GM10266 (cell line): ENCODE results near the gene ACYP2.

Experiments used
- DNase-seq: peaks from one replicate; pipeline ENCODE4 v3.0.0; 2012; ENCODE audit errors: extremely low spot score
- TF ChIP-seq, protein P1 (sequence below): IDR thresholded peaks from 2 replicates; pipeline ENCODE4 v1.5.1; 2012; ENCODE audit warnings: mild to moderate bottlenecking, low read depth; ENCODE audit not compliant: control insufficient read depth, insufficient read depth; ENCODE audit errors: missing control alignments

ACYP2 gene

DNA sequence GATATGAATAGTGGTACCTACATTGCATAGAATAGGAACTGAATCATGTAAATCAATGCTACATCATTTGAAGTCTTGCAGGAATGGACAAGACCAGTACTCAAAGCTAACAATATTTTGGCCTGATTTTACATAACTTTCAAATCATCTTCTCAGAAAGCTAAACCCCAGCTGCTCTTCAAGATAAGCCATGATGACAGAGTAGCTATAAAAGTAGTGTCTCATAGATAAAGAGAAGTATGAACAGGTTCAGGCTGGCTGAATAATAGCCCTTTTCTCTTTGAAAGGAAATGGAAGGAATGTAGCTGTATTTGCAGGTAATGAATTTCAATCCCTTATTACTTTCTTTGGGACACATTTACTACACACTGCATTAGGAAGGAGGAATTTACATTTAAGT lies 112.4 kb downstream of the ACYP2 start:
- TF ChIP-seq, protein P1, sequence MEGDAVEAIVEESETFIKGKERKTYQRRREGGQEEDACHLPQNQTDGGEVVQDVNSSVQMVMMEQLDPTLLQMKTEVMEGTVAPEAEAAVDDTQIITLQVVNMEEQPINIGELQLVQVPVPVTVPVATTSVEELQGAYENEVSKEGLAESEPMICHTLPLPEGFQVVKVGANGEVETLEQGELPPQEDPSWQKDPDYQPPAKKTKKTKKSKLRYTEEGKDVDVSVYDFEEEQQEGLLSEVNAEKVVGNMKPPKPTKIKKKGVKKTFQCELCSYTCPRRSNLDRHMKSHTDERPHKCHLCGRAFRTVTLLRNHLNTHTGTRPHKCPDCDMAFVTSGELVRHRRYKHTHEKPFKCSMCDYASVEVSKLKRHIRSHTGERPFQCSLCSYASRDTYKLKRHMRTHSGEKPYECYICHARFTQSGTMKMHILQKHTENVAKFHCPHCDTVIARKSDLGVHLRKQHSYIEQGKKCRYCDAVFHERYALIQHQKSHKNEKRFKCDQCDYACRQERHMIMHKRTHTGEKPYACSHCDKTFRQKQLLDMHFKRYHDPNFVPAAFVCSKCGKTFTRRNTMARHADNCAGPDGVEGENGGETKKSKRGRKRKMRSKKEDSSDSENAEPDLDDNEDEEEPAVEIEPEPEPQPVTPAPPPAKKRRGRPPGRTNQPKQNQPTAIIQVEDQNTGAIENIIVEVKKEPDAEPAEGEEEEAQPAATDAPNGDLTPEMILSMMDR: no peak
- no peak for DNase-seq

DNA sequence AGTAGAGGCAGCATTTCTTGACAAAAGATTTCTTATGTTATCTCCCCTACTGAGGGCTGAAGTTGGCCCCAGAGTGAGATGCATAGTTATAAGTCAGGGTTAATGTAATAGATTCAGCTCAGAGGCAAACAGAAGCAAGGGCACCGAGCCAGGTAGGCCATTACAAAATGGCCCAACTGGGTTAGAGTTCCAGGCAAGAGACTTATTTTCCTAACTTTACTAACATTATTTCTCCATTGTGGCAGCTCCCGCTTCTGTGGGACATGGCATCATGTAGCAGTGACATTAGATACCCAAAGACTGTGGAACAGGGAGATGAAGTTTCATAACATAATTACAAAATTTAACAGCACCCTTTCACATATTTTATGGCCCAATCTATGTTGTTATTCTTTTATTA lies 113.5 kb downstream of the ACYP2 start:
- DNase-seq: no peak
- TF ChIP-seq, protein P1: no peak

DNA sequence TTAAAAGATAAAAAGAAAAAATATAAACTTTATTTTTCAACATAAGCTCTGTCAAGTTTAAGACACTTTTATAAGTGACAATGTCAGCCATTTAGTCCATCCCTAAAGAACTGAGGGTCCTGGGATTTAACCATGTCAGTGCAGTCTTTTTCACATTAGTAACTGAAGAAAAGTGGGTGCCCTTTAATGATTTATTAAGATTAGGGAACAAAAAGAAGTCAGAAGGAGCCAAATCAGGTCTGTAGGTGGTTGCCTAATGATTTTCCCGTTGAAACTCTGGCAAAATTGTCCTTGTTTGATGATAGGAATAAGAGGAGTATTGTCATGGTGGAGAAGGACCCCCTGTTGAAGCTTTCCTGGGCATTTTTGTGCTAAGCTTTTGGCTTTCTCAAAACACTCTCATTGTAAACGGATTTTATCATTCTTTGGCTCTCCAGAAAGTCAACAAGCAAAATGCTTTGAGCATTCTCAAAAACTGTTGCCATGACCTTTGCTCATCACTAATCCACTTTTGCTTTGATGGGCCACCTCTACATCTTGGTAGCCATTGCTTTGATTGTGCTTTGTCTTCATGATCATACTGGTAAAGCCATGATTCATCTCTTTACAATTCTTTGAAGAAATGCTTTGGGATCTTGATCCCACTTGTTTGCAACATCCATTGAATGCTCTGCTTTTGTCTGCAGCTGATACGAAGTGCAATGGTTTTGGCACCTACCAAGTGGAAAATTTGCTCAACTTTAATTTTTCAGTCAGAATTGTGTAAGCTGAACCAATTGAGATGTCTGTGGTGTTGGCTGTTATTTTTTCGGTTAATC lies 118.6 kb downstream of the ACYP2 start:
- no peak for DNase-seq

DNA sequence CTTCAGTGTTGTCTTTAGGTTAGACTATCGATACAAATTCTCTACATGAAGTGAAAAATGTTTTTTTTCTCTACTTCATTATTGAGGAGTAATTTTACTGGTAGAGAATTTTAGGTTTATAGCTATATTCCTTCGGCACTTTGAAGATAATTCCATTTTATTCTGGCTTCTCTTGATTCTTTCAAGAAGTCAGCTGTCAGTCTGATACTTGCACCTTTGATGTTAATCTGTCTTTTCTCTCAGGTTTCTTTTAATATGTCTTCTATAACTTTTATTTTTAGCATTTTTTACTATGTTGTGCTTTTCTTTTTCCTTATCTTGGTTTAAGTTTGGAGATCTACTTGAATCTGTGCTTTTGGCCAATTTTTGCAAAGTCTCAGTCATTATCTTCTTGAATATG lies 122.0 kb downstream of the ACYP2 start:
- DNase-seq: no peak
- TF ChIP-seq, protein P1: no peak

More for the DNA sequence above, 118.6 kb downstream of the ACYP2 start:
- TF ChIP-seq, protein P1: no peak

DNA sequence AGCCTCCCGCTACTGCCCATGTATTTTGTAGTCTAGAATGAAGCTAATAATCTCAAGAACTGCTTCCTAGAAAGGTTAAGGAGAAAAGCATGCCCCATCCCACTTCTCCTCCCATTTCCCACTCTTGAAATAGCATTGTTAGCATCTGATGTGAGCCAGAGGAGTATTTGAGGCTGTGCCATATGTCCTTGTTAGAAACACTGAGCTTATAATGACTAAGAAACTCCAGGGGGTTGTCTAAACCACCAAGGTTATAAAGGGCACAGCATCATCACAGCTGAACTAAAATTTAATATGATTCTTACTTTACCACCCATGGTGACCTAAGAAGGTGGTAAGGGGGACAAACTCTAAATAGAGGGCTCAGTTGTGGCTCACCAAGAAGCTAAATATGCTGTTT lies 124.0 kb downstream of the ACYP2 start:
- TF ChIP-seq, protein P1: no peak
- DNase-seq: no peak

DNA sequence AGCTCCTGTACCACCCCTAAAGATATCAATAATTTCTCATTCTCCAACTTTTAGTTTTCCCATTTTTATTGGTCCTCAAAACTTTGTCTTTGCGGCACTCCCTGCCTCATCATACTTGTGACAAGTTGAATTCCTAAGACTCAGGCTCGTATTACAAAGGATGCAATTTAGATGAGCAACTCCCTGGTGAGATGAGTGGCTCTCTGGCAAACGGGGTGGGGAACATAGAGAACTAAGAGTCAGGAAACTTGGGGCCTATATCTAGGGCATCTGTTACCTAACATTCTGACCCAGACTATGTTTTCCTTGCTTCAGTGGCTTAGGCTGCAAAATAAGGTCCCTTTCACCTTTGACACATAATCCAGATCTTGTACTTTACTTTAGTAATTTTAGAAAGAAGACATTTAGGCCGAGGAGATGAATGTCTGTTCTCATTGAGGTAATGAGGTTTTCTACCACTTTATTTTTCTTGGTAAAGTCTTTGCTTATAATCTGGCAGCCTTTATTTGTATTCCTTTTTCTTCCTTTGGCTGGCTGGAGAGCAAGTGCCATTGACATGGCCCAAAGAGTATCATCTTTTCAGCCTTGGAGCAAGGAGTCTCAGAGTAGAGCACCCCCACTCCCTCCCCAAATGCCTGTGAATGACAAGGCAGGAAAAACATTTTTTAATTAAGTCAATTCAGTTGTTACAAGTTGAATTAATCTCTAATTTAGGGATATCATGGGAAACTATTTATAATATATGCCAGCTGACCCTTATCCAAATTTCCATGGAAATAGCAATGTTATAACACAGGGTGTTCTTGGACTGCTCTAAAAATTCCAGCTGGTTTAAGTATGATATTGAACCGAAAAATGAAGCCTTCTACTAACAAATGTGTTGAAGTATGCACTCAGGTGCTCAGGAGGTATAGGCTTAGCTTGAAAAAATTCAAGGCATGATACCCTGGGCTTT lies 125.4 kb downstream of the ACYP2 start:
- TF ChIP-seq, protein P1: no peak
- no peak for DNase-seq
